ENCODE data around the gene ETV1.

ETV1 gene

GRCh38 chr7:13875496-13876074, 113.9 kb downstream of the ETV1 start:
- no peak for TF ChIP-seq CTCF (IDR thresholded peaks at IDR 0.05; ENCODE audit: low read depth, low read length, missing control alignments)
- Histone ChIP-seq H3K27me3 (replicated peaks) (no peaks in the 10 kb centered on the region), H3K36me3 (replicated peaks) (no peaks in the 10 kb centered on the region), H3K4me3 (ENCODE audit: low read depth, low read length) (no peak overlapping the region), H3K27ac (no peak overlapping the region)
- no peak for DNase-seq
- in situ Hi-C loops (cut with HindIII; ENCODE audit: low pct_ligation_motif_present, low sequenced_read_pairs) = no loop called here

GRCh38 chr7:13874783-13875182, 114.7 kb downstream of the ETV1 start:
- Histone ChIP-seq H3K36me3 (replicated peaks) (no peaks in the 10 kb centered on the region), H3K27ac (no peak overlapping the region), H3K4me3 (ENCODE audit: low read depth, low read length) (no peak overlapping the region), H3K27me3 (replicated peaks) (no peaks in the 10 kb centered on the region)
- TF ChIP-seq CTCF (IDR thresholded peaks at IDR 0.05; ENCODE audit: low read depth, low read length, missing control alignments) = no peak
- in situ Hi-C loops (cut with HindIII; ENCODE audit: low pct_ligation_motif_present, low sequenced_read_pairs) = no loop called here
- DNase-seq = peak; percentile 23

- Histone ChIP-seq H3K27me3 (replicated peaks) (no peaks in the 10 kb centered on the region), H3K27ac (no peak overlapping the region), H3K4me3 (ENCODE audit: low read depth, low read length) (no peak overlapping the region), H3K36me3 (replicated peaks) (no peaks in the 10 kb centered on the region)
- DNase-seq = no peak
- in situ Hi-C loops (cut with HindIII; ENCODE audit: low pct_ligation_motif_present, low sequenced_read_pairs) = no loop called here
- no peak for TF ChIP-seq CTCF (IDR thresholded peaks at IDR 0.05; ENCODE audit: low read depth, low read length, missing control alignments)
Measured at GRCh38 chr7:13872709-13873108, 116.8 kb downstream of the ETV1 start.

GRCh38 chr7:13871008-13871407, 118.5 kb downstream of the ETV1 start:
- Histone ChIP-seq H3K27me3 (replicated peaks) (no peaks in the 10 kb centered on the region), H3K27ac (no peak overlapping the region), H3K4me3 (ENCODE audit: low read depth, low read length) (no peak overlapping the region), H3K36me3 (replicated peaks) (no peaks in the 10 kb centered on the region)
- in situ Hi-C loops (cut with HindIII; ENCODE audit: low pct_ligation_motif_present, low sequenced_read_pairs) = no loop called here
- no peak for DNase-seq
- TF ChIP-seq CTCF (IDR thresholded peaks at IDR 0.05; ENCODE audit: low read depth, low read length, missing control alignments) = no peak

- no peak for TF ChIP-seq CTCF (IDR thresholded peaks at IDR 0.05; ENCODE audit: low read depth, low read length, missing control alignments)
- Histone ChIP-seq H3K4me3 (ENCODE audit: low read depth, low read length) (no peak overlapping the region), H3K27me3 (replicated peaks) (no peaks in the 10 kb centered on the region), H3K36me3 (replicated peaks) (no peaks in the 10 kb centered on the region), H3K27ac (no peak overlapping the region)
- in situ Hi-C loops (cut with HindIII; ENCODE audit: low pct_ligation_motif_present, low sequenced_read_pairs) = no loop called here
- DNase-seq = no peak
Measured at GRCh38 chr7:13860734-13861133, 128.7 kb downstream of the ETV1 start.

GRCh38 chr7:13856012-13856411, 133.5 kb downstream of the ETV1 start:
- Histone ChIP-seq H3K27ac (no peak overlapping the region), H3K4me3 (ENCODE audit: low read depth, low read length) (no peak overlapping the region), H3K36me3 (replicated peaks) (no peaks in the 10 kb centered on the region), H3K27me3 (replicated peaks) (no peaks in the 10 kb centered on the region)
- TF ChIP-seq CTCF (IDR thresholded peaks at IDR 0.05; ENCODE audit: low read depth, low read length, missing control alignments) = no peak
- in situ Hi-C loops (cut with HindIII; ENCODE audit: low pct_ligation_motif_present, low sequenced_read_pairs) = no loop called here
- DNase-seq = no peak

All from brain microvascular endothelial cell (primary cell).